AG04449 (cell line): ENCODE data around the gene SDK1.

Source experiments
- CTCF ChIA-PET: fragments of 350-600 bp; formaldehyde crosslinking; extraction: SDS; loops from one replicate; lab custom pipeline; 2021; ENCODE audit warnings: antibody characterized with exemption; lab: Yijun Ruan, JAX
- POLR2A ChIA-PET: fragments of 400-600, 350-600 bp; formaldehyde crosslinking; extraction: SDS; loops from one replicate; lab custom pipeline; 2020; ENCODE audit warnings: antibody characterized with exemption, inconsistent platforms; lab: Yijun Ruan, JAX
- DNase-seq: peaks from one replicate; pipeline ENCODE4 v3.0.0-alpha.2; 2010; ENCODE audit warnings: low read depth, low spot score
- H3K4me3 ChIP-seq: 2 replicates; pipeline ENCODE4 v1.5.1; 2011; ENCODE audit warnings: low read depth, mild to moderate bottlenecking, control low read depth, low read length
- CTCF ChIP-seq: IDR thresholded peaks from one replicate; pipeline ENCODE4 v1.5.1; 2011; ENCODE audit warnings: mild to moderate bottlenecking, moderate library complexity, low read length, control low read depth, inconsistent platforms; ENCODE audit not compliant: insufficient read depth; ENCODE audit errors: missing control alignments

Gene SDK1

GRCh38 chr7:3432911-3433310 is 131.9 kb downstream of the SDK1 start:
- TF ChIP-seq CTCF, result no peak

GRCh38 chr7:3434611-3435010 is 133.6 kb downstream of the SDK1 start:
- no peak for TF ChIP-seq CTCF
- DNase-seq, result no peak
- ChIA-PET CTCF (no interaction called here), POLR2A (no interaction called here)
- H3K4me3 ChIP-seq, result no peak overlapping the region

More at GRCh38 chr7:3432911-3433310, 131.9 kb downstream of the SDK1 start:
- ChIA-PET POLR2A (no interaction called here), CTCF (no interaction called here)
- H3K4me3 ChIP-seq, result no peak overlapping the region
- DNase-seq, result no peak

- ChIA-PET CTCF (no interaction called here), POLR2A (no interaction called here)
- no peak for DNase-seq
- TF ChIP-seq CTCF, result no peak
- H3K4me3 ChIP-seq, result no peak overlapping the region
Observed at GRCh38 chr7:3436112-3436511, 135.1 kb downstream of the SDK1 start.

- no peak for DNase-seq
- TF ChIP-seq CTCF, result no peak
- ChIA-PET POLR2A (no interaction called here), CTCF (no interaction called here)
- H3K4me3 ChIP-seq, result no peak overlapping the region
Observed at GRCh38 chr7:3436746-3437145, 135.7 kb downstream of the SDK1 start.

- POLR2A ChIA-PET, result no interaction called here
- no peak for TF ChIP-seq CTCF
- CTCF ChIA-PET, result no interaction called here
- no peak overlapping the region for H3K4me3 ChIP-seq
- no peak for DNase-seq
Observed at GRCh38 chr7:3437467-3437866, 136.4 kb downstream of the SDK1 start.

GRCh38 chr7:3438352-3438751 is 137.3 kb downstream of the SDK1 start:
- H3K4me3 ChIP-seq, result no peak overlapping the region
- TF ChIP-seq CTCF, result no peak
- no peak for DNase-seq
- ChIA-PET CTCF (no interaction called here), POLR2A (no interaction called here)
